NCI-H510A treated with DMSO at 0.1 percent for 48 hours (cell line): ENCODE data around the gene RAB5IF.
"Not testable (repeated sequence)": the region's sequence is repeated elsewhere in the genome, so short reads cannot be mapped to it uniquely, and the experiment has no call there.

Source experiments
- DNase-seq: peaks from one replicate; lab custom pipeline; 2025; lab: John Stamatoyannopoulos, UW

RAB5IF gene

GRCh38 chr20:36605399-36606157 lies at the start of gene RAB5IF:
TSS of gene RAB5IF (plus strand) at chr20:36605779. CDS start at chr20:36605952, 173 bp downstream.
- peak; percentile 97 for DNase-seq

- DNase-seq, result no peak
Observed at GRCh38 chr20:36562724-36563123, 42.9 kb upstream of the RAB5IF start.

- DNase-seq, result no peak
Observed at GRCh38 chr20:36563374-36563773, 42.2 kb upstream of the RAB5IF start.

- not testable (repeated sequence) for DNase-seq
Observed at GRCh38 chr20:36564078-36564725, 41.4 kb upstream of the RAB5IF start.

GRCh38 chr20:36564726-36565121 lies 40.9 kb upstream of the RAB5IF start:
- DNase-seq, result not testable (repeated sequence)

- no peak for DNase-seq
Observed at GRCh38 chr20:36565520-36565919, 40.1 kb upstream of the RAB5IF start.

GRCh38 chr20:36569847-36570429 lies 35.6 kb upstream of the RAB5IF start:
- no peak for DNase-seq

- DNase-seq, result no peak
Observed at GRCh38 chr20:36571564-36572504, 33.7 kb upstream of the RAB5IF start.

GRCh38 chr20:36572701-36573102 lies 32.9 kb upstream of the RAB5IF start:
- DNase-seq, result peak; percentile 24

- peak; percentile 64 for DNase-seq
Observed at GRCh38 chr20:36573103-36573797, 32.3 kb upstream of the RAB5IF start, which contains the start of gene TGIF2. TSS of gene TGIF2 (plus strand) at chr20:36573597. CDS start at chr20:36578775, 5,178 bp downstream.

- DNase-seq, result no peak
Observed at GRCh38 chr20:36573798-36574365, 31.7 kb upstream of the RAB5IF start.

GRCh38 chr20:36574366-36575135 lies 31.0 kb upstream of the RAB5IF start:
- peak; percentile 28 for DNase-seq

- DNase-seq, result no peak
Observed at GRCh38 chr20:36576081-36576445, 29.5 kb upstream of the RAB5IF start.

GRCh38 chr20:36578356-36579041 lies 27.1 kb upstream of the RAB5IF start:
- DNase-seq, result no peak

GRCh38 chr20:36579996-36580545 lies 25.5 kb upstream of the RAB5IF start:
- DNase-seq, result no peak

- no peak for DNase-seq
Observed at GRCh38 chr20:36582322-36582721, 23.3 kb upstream of the RAB5IF start.

GRCh38 chr20:36582821-36583220 lies 22.8 kb upstream of the RAB5IF start:
- no peak for DNase-seq

- DNase-seq, result no peak
Observed at GRCh38 chr20:36584018-36584481, 21.5 kb upstream of the RAB5IF start.
